Osteocyte (in vitro differentiated cells): Measurements from ENCODE around the gene PPIL6. TPM values are rescaled to one million over a fixed set of nuclear protein-coding genes. Genes with fewer than 3 reads are reported as not detected.

Experiments used
- DNase-seq: peaks from one replicate; pipeline ENCODE4 v3.0.0; 2021; ENCODE audit warnings: mixed read lengths; ENCODE audit not compliant: unreplicated experiment; ENCODE audit errors: extremely low spot score
- H3K27ac Mint-ChIP-seq: one replicate; pipeline ENCODE4 v1.8.0; 2021; ENCODE audit warnings: mild to moderate bottlenecking, mixed read lengths; ENCODE audit not compliant: unreplicated experiment
- H3K27me3 Mint-ChIP-seq: one replicate; pipeline ENCODE4 v1.8.0; 2021; ENCODE audit warnings: mixed read lengths; ENCODE audit not compliant: unreplicated experiment
- H3K36me3 Mint-ChIP-seq: one replicate; pipeline ENCODE4 v1.8.0; 2021; ENCODE audit warnings: mixed read lengths; ENCODE audit not compliant: unreplicated experiment
- H3K4me1 Mint-ChIP-seq: one replicate; pipeline ENCODE4 v1.8.0; 2021; ENCODE audit warnings: mixed read lengths; ENCODE audit not compliant: unreplicated experiment
- H3K4me3 Mint-ChIP-seq: one replicate; pipeline ENCODE4 v1.8.0; 2021; ENCODE audit warnings: mild to moderate bottlenecking, moderate library complexity, mixed read lengths; ENCODE audit not compliant: unreplicated experiment
- H3K9me3 Mint-ChIP-seq: one replicate; pipeline ENCODE4 v1.8.0; 2021; ENCODE audit warnings: mixed read lengths; ENCODE audit not compliant: unreplicated experiment
- total RNA-seq: library from RNA; stranded (reverse); gene quantifications from 2 replicates; pipeline ENCODE4 v1.2.1, GENCODE V29; 2021
- TF ChIP-seq, protein P1 (sequence below): fragments of 200-600 bp; sonication (generic); IDR thresholded peaks from 2 replicates; pipeline ENCODE4 v1.5.0; 2021; ENCODE audit warnings: antibody characterized with exemption, mild to moderate bottlenecking, moderate library complexity

Gene PPIL6
- total RNA-seq, 1 donor from 2014 or later = 1.9 TPM

DNA sequence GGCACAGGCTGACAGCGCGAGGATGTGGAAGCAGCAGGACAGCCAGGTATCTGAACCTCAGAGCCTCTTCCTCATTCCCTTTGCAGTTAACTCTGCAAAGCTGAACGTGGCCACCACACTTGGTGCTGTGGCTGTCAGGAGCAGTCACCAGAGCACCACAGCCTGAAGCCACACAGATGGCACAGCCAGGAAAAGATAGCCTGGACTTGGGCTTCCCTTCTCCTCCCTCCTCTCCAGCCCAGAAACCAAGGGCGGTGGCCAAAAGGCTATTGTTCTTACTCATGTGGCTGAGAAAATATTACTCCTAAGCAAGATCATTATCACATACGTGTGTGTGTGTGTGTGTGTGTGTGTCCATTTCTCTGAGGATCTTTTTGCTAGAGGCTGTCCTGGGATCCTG is 97.9 kb downstream of the PPIL6 start:
- no peak for DNase-seq

DNA sequence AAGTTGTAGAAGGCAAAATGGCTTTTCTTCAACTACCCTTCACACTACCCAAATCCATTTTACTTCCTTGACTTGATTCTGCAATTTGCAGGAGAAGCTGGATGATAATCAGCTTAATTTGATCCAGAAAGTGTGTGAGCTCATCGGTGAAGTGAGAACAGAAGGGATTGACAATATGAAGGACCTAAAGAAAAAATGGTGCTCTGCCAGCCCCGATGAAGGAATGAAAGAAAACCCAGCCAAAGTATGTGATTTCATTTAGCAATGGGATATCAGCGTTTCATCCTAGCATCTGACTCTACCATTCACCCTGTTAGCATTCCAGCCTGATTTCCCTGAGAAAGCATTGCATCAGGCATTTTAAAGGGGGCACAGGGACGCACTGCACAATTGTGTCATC is 99.6 kb downstream of the PPIL6 start:
- Mint-ChIP-seq H3K27me3 (no peaks in the 10 kb centered on the region), H3K4me3 (no peak overlapping the region), H3K27ac (no peak overlapping the region), H3K9me3 (no peaks in the 10 kb centered on the region), H3K36me3 (no peaks in the 10 kb centered on the region), H3K4me1 (peaks cover 2% of the 10 kb centered on the region)
- DNase-seq = no peak
- TF ChIP-seq, protein P1, sequence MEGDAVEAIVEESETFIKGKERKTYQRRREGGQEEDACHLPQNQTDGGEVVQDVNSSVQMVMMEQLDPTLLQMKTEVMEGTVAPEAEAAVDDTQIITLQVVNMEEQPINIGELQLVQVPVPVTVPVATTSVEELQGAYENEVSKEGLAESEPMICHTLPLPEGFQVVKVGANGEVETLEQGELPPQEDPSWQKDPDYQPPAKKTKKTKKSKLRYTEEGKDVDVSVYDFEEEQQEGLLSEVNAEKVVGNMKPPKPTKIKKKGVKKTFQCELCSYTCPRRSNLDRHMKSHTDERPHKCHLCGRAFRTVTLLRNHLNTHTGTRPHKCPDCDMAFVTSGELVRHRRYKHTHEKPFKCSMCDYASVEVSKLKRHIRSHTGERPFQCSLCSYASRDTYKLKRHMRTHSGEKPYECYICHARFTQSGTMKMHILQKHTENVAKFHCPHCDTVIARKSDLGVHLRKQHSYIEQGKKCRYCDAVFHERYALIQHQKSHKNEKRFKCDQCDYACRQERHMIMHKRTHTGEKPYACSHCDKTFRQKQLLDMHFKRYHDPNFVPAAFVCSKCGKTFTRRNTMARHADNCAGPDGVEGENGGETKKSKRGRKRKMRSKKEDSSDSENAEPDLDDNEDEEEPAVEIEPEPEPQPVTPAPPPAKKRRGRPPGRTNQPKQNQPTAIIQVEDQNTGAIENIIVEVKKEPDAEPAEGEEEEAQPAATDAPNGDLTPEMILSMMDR = no peak

More for the DNA sequence above, 97.9 kb downstream of the PPIL6 start:
- Mint-ChIP-seq H3K27me3 (no peaks in the 10 kb centered on the region), H3K36me3 (no peaks in the 10 kb centered on the region), H3K27ac (no peak overlapping the region), H3K9me3 (no peaks in the 10 kb centered on the region), H3K4me1 (no peaks in the 10 kb centered on the region), H3K4me3 (no peak overlapping the region)
- TF ChIP-seq, protein P1 = no peak

Other genes starting within 250 kb of the PPIL6 start
- 286 and 297 TPM in 2 replicates for gene CD164, start 58.2 kb downstream of the PPIL6 start, total RNA-seq
- gene SMPD2, start 96 bp upstream of the PPIL6 start, total RNA-seq = 9.8 and 10.1 TPM in 2 replicates
- gene MICAL1, start 15.1 kb upstream of the PPIL6 start, total RNA-seq = 53.6 and 59.5 TPM in 2 replicates
- gene ZBTB24, start 42.6 kb upstream of the PPIL6 start, total RNA-seq = 6.2 and 6.7 TPM in 2 replicates